Upper lobe of left lung (tissue), 4 donors: ENCODE results near the gene PRND.
A peak's percentile ranks its signal among the peaks of the same experiment; 100 is the strongest.

ENCODE experiments used
- CTCF ChIP-seq, 6 experiments: fragments of 450-650 bp in 4 of 6; fragments of 200-600 bp in 2 of 6; sonication (generic) in 2 of 6; IDR thresholded peaks; one replicate each; pipeline ENCODE4 v1.5.1; 2016 to 2019; ENCODE audit warnings: antibody characterized with exemption in 6 of 6
- EP300 ChIP-seq, 4 donors: sonication (generic); formaldehyde crosslinking; IDR thresholded peaks; one replicate each; pipeline ENCODE4 v1.5.1; 2017; ENCODE audit warnings: antibody characterized with exemption in 4 of 4, control low read depth in 2 of 4
- POLR2A ChIP-seq, 4 donors: fragments of 450-650 bp; IDR thresholded peaks; one replicate each; pipeline ENCODE4 v1.5.1; 2016 to 2017; ENCODE audit warnings: antibody characterized with exemption in 4 of 4, mild to moderate bottlenecking in 2 of 4
- POLR2AphosphoS5 ChIP-seq, 2 donors: sonication (generic); formaldehyde crosslinking; IDR thresholded peaks; one replicate each; pipeline ENCODE4 v1.5.1; 2017; ENCODE audit warnings: antibody characterized with exemption in 2 of 2

GRCh38 chr20:4740774-4741431 lies 19.2 kb downstream of the PRND start:
- TF ChIP-seq CTCF (IDR thresholded peaks at IDR 0.05), result peak; percentile 50 to 84 (median 52)
- no peak for TF ChIP-seq EP300 (IDR thresholded peaks at IDR 0.05)
- TF ChIP-seq POLR2AphosphoS5 (IDR thresholded peaks at IDR 0.05), result no peak
- no peak for TF ChIP-seq POLR2A (IDR thresholded peaks at IDR 0.05)
